Heart left ventricle (tissue), 16 donors: ENCODE measurements around the gene PIANP. TPM values are rescaled to one million over a fixed set of nuclear protein-coding genes. Genes with fewer than 3 reads are reported as not detected.

Experiments
- ATAC-seq, 4 donors: fragments of 200-7000 bp; cut with Tn5 transposase; one replicate each; pipeline ENCODE4 v1.9.1; 2020 to 2022; ENCODE audit warnings: moderate library complexity in 4 of 4, mild to moderate bottlenecking in 3 of 4, moderate number of reproducible peaks in 1 of 4
- DNase-seq, 5 donors: peaks; one replicate each; pipeline ENCODE4 v3.0.0-alpha.2; 2020
- H3K27ac ChIP-seq, 12 donors: fragments of 200-600 bp; sonication (generic) in 4 of 12; one replicate each; pipeline versions ENCODE4 v1.5.0 to v1.8.0; 2016 to 2022; ENCODE audit warnings: mild to moderate bottlenecking in 2 of 12
- H3K27me3 ChIP-seq, 9 donors: fragments of 200-600 bp; sonication (generic) in 2 of 9; one replicate each; pipeline versions ENCODE4 v1.5.1 to v1.8.0; 2016 to 2022; ENCODE audit warnings: mild to moderate bottlenecking in 3 of 9
- H3K36me3 ChIP-seq, 9 donors: fragments of 200-600 bp; sonication (generic) in 2 of 9; one replicate each; pipeline versions ENCODE4 v1.5.0 to v1.8.0; 2018 to 2022; ENCODE audit warnings: mild to moderate bottlenecking in 2 of 9
- H3K4me1 ChIP-seq, 12 donors: fragments of 200-600 bp; sonication (generic) in 4 of 12; one replicate each; pipeline versions ENCODE4 v1.5.0 to v1.8.0; 2016 to 2022; ENCODE audit warnings: mild to moderate bottlenecking in 3 of 12
- H3K4me3 ChIP-seq, 12 donors: fragments of 200-600 bp; sonication (generic) in 4 of 12; one replicate each; pipeline versions ENCODE4 v1.5.0 to v1.8.0; 2017 to 2022; ENCODE audit warnings: mild to moderate bottlenecking in 9 of 12, moderate library complexity in 4 of 12
- H3K9me3 ChIP-seq, 12 donors: fragments of 200-600 bp; sonication (generic) in 4 of 12; one replicate each; pipeline versions ENCODE4 v1.5.0 to v1.8.0; 2016 to 2022; ENCODE audit warnings: mild to moderate bottlenecking in 1 of 12
- POLR2A ChIP-seq, 2 donors: fragments of 450-650 bp; IDR thresholded peaks; one replicate each; pipeline ENCODE4 v1.6.1; 2017; ENCODE audit warnings: antibody characterized with exemption in 2 of 2, mild to moderate bottlenecking in 2 of 2, moderate library complexity in 2 of 2
- WGBS, 4 donors: extraction: QIAGEN DNeasy Blood & Tissue Kit in 2 of 4; methylation state at CpG; one replicate each; pipeline versions ENCODE4 v1.1.5 to v1.1.7; 2013 to 2018; 5-methylcytosine and 5-hydroxymethylcytosine counted together
- intact Hi-C, 10 donors: fragments of 100-400 bp; cut with DNase I; formaldehyde crosslinking; loops; one replicate each; pipeline versions ENCODE4 v1.11.1 to v1.14.2; 2022
- polyA plus RNA-seq, 2 donors: library from polyadenylated mRNA; stranded (reverse); fragments of 200-250 nt; gene quantifications; one replicate each; pipeline ENCODE4 v1.2.3, GENCODE V29; 2013
- total RNA-seq, 9 donors: library from RNA; depleted of rRNA in 2 of 9; stranded (reverse); fragments of >200 nt in 2 of 9; fragmentation: NEBNext Ultra II Directional in 3 of 9; extraction: Animal tissue kit (Norgen Biotek cat#: 25700) in 3 of 9; gene quantifications; one replicate each; pipeline versions ENCODE4 v1.1.0 to v1.2.4, GENCODE V29; 2016 to 2023
- TF ChIP-seq, protein P1 (sequence below), 12 donors: fragments of 200-600 bp; sonication (generic) in 4 of 12; IDR thresholded peaks; one replicate each; pipeline versions ENCODE4 v1.5.0 to v1.8.0; 2018 to 2022; ENCODE audit warnings: antibody characterized with exemption in 12 of 12, mild to moderate bottlenecking in 5 of 12
- donor health status: ischemic (EF 13 %, LVEDD 7.1; RV severe dilation, severe dysfunction).
- donor health status: healthy with polysubstance abuse.
- donor health status: DM: no; HTN: yes; CAD: no.
- donor health status: DM: no; HTN: no; CAD: no.
- donor health status: ischemic (EF 25% LVEDD 6.9; RV normal size, moderate dysfunction).
- donor health status: ischemic (EF 25% LVEDD 5.7; RV mildly dilated, moderate dysfunction).
- donor health status: healthy.
- donor health status: DM: yes; HTN: yes; CAD: no.
- donor health status: ischemic (EF 35%, LVEDD 5.7; RV mildly dilated, moderate dysfunction).
- donor health status: nonischemic (EF 11% LVEDD 7.7; RV severe dilation, severe dysfunction).
- donor health status: DM: yes; HTN: yes; CAD: no.
- donor health status: PGD.
- donor health status: ischemic (EF 29% LVEDD 5.4; RV normal size, mild dysfunction).
- donor health status: nonischemic (EF 23%, LVEDD 6.1; RV moderate dilation, normal function).

Gene PIANP
- total and polyA plus RNA-seq, 11 donors, result 0.11 to 0.32 (median 0.22) TPM; not detected in 6

DNA sequence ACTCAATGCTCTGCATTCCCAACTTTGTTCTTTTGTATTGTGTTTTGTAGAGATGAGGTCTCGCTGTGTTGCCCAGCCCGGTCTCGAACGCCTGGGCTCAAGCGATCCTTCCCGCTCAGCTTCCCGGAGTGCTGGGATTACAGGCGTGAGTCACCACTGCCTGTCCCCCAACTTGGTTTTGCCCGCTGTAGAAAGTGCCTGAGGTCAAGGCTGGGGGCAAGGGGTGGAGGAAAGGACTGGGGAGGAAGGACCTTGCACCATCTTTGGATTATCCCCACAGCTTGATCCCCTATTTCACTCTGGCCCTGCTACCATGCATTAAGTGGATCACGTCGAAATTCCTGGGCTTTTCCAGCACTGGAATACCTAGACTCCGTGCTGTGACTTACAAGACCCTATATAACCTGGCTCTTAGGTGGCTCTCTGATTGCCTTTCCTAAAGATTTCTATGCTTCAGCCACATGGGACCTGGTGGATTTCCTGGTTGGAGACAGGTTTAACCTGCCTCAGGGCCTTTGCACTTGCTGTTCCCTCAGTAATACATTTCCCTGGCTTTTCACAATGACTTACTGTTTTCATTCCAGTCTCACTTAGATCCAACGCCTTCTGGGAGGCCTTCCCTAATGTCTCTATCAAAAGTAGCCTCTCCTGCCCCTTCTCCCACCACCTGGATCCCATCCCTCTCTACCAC is 608 bp upstream of the PIANP start:
- ATAC-seq, result no peak
- WGBS, 4 donors, result 28 to 37% (median 33%) methylated on average over 11 to 13 of the region's 13 CpGs

GRCh38 chr12:6699989-6700645 is 498 bp downstream of the PIANP start:
- DNase-seq (no peak), ATAC-seq (peak in 2 of 4 donors; percentile 16 to 36)
- no peak overlapping the region for H3K27ac ChIP-seq
- 1 to 2% (median 1%) methylated on average over 18 to 65 of the region's 65 CpGs for WGBS, 4 donors
- H3K36me3 ChIP-seq, result no peaks in the 10 kb centered on the region
- H3K4me1 ChIP-seq, result peaks cover 0 to 15% (median 8%) of the 10 kb centered on the region in 12 donors
- TF ChIP-seq POLR2A (IDR thresholded peaks at IDR 0.05), result no peak
- TF ChIP-seq, protein P1, sequence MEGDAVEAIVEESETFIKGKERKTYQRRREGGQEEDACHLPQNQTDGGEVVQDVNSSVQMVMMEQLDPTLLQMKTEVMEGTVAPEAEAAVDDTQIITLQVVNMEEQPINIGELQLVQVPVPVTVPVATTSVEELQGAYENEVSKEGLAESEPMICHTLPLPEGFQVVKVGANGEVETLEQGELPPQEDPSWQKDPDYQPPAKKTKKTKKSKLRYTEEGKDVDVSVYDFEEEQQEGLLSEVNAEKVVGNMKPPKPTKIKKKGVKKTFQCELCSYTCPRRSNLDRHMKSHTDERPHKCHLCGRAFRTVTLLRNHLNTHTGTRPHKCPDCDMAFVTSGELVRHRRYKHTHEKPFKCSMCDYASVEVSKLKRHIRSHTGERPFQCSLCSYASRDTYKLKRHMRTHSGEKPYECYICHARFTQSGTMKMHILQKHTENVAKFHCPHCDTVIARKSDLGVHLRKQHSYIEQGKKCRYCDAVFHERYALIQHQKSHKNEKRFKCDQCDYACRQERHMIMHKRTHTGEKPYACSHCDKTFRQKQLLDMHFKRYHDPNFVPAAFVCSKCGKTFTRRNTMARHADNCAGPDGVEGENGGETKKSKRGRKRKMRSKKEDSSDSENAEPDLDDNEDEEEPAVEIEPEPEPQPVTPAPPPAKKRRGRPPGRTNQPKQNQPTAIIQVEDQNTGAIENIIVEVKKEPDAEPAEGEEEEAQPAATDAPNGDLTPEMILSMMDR (IDR thresholded peaks at IDR 0.05), result no peak
- no peaks in the 10 kb centered on the region for H3K9me3 ChIP-seq
- H3K27me3 ChIP-seq, result peaks cover 15 to 88% (median 57%) of the 10 kb centered on the region in 9 donors
- intact Hi-C loops, result loop anchor here in 3 of 10 donors (5.0 to 10.0 kb wide), 2 partner anchors 75 to 83 kb away; no protein-coding TSS in a partner anchor
- peak overlapping the region; percentile 3 to 60 (median 48) for H3K4me3 ChIP-seq

More for the DNA sequence above, 608 bp upstream of the PIANP start:
- intact Hi-C loops, result no loop called here
- Histone ChIP-seq H3K27ac (no peak overlapping the region), H3K4me1 (peaks cover 0 to 15% (median 8%) of the 10 kb centered on the region in 12 donors), H3K9me3 (no peaks in the 10 kb centered on the region), H3K27me3 (peaks cover 23 to 99% (median 66%) of the 10 kb centered on the region in 9 donors), H3K4me3 (peak overlapping the region in 9 of 12 donors; percentile 14 to 60 (median 51)), H3K36me3 (no peaks in the 10 kb centered on the region)
- TF ChIP-seq, protein P1 (IDR thresholded peaks at IDR 0.05), result no peak
- TF ChIP-seq POLR2A (IDR thresholded peaks at IDR 0.05), result no peak
- DNase-seq, result no peak

DNA sequence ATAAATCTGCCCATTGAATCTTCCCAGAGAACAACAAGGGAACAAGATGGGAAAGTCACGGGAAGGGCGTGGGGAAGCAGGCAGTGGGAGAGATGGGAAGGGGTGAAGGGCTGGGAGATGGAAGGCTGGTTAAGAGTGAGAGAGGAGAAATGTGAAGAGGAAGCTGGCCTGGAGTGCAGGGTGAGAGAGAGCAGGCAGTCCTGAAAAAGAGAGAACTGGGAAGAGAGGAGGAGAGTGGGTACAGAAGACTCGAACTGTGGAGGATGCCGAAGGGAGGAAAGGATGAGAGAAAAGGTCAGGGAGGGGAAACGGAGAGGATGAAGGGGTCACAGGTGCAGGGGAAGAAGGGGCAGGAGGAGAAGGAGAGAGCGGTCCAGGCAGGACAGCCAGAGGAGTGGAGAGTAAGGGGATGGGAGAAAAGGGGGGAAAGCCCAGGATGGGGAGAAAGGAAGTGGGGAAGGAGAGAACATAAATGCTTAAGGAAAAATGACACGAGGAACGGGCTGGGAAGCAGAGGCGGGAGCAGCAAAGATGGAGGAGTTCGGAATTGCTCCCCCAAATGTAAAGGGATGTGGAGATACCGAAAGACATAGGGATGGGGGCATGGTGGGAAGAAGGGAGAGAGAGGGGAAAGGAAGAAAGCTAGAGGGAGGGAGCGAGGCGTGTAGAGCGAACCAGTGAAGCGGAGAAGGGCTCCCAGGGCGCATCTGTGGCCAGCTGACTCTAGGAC is 1.2 kb downstream of the PIANP start:
- Histone ChIP-seq H3K27ac (no peak overlapping the region), H3K36me3 (no peaks in the 10 kb centered on the region), H3K27me3 (peaks cover 10 to 86% (median 57%) of the 10 kb centered on the region in 9 donors), H3K4me1 (peaks cover 0 to 15% (median 8%) of the 10 kb centered on the region in 12 donors), H3K9me3 (no peaks in the 10 kb centered on the region), H3K4me3 (peak overlapping the region in 10 of 12 donors; percentile 33 to 60 (median 50))
- DNase-seq (no peak), ATAC-seq (no peak)
- TF ChIP-seq POLR2A (IDR thresholded peaks at IDR 0.05), result no peak
- TF ChIP-seq, protein P1 (IDR thresholded peaks at IDR 0.05), result no peak
- intact Hi-C loops, result loop anchor here in 3 of 10 donors (5.0 to 10.0 kb wide), 2 partner anchors 75 to 82 kb away; no protein-coding TSS in a partner anchor
- WGBS, 4 donors, result 13 to 21% (median 17%) methylated on average over 16 of the region's 16 CpGs
